CD4-positive, alpha-beta T cell treated with Interleukin-12 subunit alpha and Interleukin-12 subunit beta, for 1 hour (primary cell): ENCODE measurements around the gene HOXA6.

Source experiments
- DNase-seq: peaks from one replicate; pipeline ENCODE4 v3.0.0-alpha.2; 2020

The HOXA6 gene

DNA sequence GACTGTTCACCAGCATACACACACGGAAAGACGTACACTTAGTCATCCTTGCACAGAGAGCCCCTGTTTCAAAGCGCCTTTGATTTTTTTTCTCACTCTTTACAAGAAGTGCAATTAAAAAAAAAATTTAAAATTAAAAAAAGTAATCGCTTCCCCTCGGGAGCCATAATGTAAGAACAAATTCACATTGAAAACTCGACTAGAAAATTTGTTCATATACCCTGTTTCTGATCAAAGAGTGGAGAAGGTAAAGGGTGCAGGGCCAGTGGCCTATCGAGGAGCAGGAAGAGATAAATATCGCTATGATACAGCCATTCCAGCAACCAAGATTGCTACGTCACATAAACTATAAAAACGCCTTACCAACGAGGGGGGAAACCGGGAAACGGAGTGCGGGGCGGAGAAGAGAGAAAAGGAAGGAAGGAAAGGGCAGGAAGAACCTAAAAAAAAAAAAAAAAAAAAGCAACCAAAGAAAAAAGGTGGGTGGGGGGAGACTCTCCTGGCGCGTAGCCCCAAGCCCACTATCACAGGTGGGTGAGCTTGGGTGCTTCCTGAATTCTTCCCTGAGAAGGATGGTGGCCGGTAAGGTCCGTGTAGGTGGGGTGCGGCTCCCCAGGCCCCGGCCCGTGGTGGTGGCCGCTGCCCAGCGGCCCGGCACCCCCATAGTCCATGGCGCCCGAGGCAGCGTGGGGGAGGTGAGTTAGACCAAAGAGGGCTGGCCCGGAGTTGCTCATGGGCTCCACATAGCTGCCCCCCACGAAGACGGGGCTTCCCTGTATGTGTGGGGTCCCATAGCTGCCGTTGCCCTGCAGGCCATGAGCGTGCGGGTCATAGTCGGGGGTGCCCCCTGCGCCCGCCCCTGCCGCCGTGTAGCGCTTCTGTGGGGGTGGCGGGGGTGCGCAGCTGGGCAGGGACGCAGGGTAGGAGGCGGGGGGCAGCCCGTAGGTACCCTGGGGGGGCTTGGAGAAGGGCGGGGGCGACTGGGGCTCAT, 39.9 kb downstream of the HOXA6 start:
- DNase-seq = no peak

GRCh38 chr7:27106901-27107240, 40.7 kb downstream of the HOXA6 start:
- no peak for DNase-seq

GRCh38 chr7:27106181-27106900, 41.2 kb downstream of the HOXA6 start:
- DNase-seq = no peak

- DNase-seq = no peak
Observed at GRCh38 chr7:27105301-27106031, 42.1 kb downstream of the HOXA6 start.

- no peak for DNase-seq
Observed at GRCh38 chr7:27104341-27105058, 43.1 kb downstream of the HOXA6 start.

DNA sequence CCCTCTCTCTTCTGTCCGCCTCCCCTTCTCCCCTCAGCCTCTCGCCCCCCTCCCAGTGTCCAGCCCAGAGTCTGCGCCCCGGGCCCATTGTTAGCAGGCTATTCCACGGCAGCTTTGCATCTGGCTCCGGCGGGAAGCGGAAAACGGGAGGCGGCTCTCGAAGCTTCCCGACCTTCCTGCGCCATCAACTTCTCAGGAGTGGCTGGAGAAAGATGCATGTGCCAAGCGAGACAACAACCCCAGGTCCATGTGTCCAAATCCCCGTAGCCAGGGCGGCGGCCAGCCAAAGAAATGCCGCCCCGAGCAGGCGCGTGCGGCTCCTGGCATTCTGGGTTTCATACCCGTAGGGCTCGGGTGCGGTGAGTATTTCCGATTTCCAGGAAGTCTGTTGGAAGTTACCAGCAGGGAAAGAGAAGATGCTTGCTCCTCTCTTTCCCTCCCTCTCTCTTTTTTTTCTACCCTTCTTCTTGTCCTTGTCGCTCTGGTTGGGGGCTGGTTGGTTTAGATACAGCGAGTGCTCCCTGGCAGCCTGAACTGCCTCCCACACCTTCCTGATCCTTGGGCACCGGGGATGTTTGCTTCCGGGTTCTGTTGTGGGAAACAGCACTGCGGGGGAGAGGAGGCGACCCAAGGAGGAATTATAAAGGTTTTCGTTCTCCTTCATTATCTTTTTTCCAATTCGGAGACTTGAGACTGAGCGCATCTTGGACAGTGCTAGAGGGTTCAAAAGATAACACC, 43.9 kb downstream of the HOXA6 start:
- no peak for DNase-seq

GRCh38 chr7:27102581-27103442, 44.8 kb downstream of the HOXA6 start, which contains the start of gene HOXA2:
TSS of gene HOXA2 (minus strand) at chr7:27102683. CDS start at chr7:27102500, 183 bp downstream.
- DNase-seq = no peak

- DNase-seq = no peak
Observed at GRCh38 chr7:27101957-27102580, 45.5 kb downstream of the HOXA6 start.

DNA sequence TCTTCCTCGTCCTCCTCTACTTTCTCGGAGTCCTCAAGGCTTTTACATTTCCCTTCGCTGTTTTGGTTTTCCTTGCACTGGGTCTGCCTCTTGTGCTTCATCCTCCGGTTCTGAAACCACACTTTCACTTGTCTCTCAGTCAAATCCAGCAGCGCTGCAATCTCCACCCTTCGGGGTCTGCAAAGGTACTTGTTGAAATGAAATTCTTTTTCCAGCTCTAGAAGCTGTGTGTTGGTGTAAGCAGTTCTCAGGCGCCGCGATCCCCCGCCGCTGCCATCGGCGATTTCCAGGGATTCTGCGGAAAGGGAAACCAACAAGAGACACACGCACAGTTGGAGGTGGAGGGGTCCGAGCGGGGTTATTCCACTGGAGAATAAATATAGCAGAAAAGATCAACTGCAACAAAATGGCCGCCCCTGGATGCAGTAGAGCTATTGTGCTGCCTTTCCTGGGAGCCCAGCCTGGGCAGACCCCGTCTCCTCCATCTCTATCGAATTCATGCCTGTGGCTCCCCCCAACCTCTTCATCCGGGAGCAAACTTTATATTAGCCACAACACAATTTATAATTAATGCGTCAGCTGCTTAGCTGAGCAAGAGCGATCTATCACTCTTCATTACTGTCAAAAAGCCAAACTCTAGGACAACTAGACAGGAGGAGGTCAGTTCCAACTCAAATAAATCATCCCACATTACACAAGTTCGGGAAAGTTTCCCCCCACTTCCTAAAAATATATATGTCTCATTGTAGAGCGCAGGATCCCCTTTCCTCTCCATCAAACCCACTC, 46.2 kb downstream of the HOXA6 start:
- DNase-seq = no peak

DNA sequence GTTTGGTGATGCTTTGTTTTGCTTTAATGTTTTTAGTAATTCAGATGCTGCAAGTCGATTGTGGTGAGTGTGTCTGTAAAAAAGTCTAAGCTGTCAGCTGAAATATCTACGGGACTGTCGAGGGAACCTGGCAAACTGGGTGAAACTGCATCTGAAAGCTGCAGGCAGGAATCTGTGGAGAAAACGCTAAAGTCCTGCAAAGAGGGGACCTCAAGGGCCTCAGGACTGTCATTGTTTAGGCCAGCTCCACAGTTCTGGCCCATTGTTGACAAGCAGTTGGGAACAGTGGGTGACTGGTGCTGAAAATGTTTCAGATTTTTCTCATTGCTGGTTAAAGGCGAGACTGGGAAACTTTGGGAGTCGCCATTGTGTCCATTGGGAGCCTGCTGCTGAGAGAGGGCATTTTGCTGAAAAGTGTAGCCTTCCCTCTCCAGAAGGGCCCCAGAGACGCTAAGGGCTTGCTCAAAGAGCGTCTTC, 46.8 kb downstream of the HOXA6 start:
- DNase-seq = no peak

DNA sequence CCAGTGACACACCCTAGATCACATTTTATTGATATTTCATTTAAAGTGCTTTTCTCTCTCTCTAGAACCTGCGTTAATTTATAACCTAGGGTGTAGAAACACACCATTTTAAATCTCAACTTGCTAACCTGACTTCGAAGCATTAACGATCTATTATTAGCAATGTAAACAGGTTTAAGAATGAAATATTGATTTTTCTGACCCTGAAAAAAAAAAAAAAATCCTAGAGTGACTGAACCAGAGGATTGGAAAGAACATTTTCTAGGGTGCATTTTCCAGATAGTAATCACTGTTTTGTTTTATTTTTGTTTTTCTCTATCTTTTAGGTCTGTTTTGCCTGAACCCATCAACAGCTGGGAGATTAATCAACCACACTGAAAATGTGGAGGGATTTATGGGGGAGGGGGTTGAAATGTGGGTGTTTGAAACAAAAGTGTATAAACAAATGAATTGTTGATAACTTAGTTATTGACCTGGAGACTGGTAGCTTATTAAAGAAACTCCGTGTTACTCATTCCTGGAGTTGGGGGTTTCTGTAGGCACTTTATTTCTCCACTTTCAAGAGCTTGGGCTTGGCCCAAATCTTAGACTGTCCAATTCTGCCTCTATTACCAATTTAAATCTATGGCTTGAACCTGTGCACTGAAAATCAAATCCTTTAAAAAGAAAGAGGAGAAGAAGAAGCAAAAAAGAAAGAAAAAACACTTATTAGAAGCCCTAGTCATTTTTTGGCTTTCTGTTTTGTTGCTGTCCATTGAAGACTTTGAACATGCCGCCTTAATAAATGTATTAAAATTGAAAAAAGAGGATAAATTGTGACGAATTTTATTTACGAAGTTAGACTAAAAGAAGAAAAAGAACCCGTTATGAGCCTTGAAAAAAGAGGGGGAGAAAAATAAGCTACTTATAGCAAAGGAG, 47.9 kb downstream of the HOXA6 start:
- DNase-seq = no peak

DNA sequence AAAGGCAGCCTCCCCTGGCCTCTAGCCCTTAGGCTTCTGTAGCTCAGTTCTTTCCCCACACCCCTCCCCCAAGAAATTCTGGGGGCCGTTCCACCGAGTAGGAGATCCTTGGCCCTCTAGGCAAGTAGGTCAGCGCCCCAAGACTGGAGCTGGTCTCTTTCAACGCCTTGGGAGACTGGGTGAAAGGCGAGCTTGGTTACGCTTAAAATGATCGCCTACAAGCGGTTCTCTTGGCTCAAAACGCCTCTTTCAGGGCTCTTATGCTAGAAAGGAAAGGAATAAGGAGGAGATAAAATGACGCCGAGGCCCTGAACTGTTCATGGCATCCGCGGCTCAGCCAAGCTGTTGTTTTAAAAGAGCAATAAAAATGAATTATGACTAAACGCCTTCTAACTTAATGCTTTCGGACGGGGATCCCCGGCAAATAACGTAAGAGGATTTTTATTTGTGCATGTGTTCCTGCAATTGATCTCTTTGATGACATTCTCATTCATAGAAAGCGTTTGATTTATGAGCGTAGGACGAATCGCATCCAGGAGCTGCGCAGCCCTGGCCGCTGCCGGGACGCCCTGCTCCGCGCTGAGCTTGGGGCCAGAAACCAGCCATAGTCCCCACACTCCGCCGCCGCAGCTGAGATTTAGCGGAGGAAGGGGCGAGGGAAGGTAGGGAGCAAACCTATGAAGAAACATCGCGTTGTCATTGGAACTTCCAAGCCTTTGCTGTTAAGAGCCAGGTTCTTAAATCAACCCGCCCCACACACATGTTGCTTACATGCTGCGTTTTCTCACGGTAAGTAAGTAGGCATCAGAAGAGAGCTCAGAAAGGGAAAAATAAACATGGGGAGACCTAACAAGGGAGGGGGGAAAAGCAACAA, 48.8 kb downstream of the HOXA6 start:
- DNase-seq = no peak

- no peak for DNase-seq
Observed at GRCh38 chr7:27097686-27098577, 49.6 kb downstream of the HOXA6 start.

GRCh38 chr7:27096768-27097514, 50.6 kb downstream of the HOXA6 start:
- DNase-seq = no peak
